ENCODE results near the gene MOCS1.

The MOCS1 gene

DNA sequence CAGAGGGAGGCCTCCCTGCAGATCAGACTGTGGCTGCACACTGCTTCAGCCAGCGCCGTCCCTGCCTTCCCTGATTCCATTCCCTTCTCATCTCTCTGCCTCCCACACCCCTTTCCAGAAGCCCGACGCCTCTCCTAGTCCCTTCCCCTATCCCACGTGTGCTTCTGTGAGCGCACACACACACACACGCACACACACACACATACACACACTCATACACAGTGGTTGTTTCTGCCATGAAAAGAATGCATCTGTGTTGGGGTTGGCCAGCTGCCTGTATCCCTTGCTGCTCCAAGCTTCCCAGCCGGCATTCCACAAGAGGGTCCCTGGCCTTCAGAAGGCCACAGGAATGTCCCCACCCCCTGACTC lies 51.7 kb downstream of the MOCS1 start:
- in situ Hi-C loops (cut with MboI; ENCODE audit: low sequenced_read_pairs): loop anchor here (25.0 kb wide), 1 partner anchor 520 kb away; no protein-coding TSS in a partner anchor

DNA sequence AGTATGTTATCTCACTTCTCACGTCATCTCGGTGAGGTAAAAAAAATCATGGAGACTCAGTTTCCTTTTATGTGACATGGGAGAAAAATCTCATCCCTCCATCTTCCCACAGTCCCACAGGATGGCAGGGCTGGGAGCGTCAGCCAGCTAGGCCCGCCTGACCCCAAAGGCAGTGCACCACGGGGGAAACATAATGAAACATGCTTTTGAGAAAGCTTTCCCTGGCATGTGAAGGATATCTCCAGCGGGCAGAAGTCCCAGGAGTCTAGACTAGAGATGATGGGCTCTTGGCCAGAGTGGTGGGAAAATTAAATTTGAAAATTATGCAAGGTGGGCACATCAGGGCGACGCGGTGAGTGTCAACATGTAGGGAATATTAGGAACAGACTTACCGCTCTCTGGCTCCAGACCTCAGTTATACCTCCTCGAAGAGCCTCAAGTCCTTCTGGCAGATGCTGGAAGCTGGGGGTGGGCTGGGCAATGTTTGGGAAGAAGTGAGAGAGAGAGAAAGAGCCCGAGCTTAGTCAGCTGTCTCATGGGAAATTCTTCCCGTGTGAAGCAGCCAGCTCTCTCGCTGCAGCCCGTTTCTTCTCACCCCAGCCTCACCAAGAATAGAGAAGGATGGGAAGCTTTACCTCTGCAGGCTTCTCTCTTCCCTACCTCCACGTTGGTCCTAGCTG lies 52.3 kb downstream of the MOCS1 start:
- in situ Hi-C loops (cut with MboI; ENCODE audit: low sequenced_read_pairs): loop anchor here (25.0 kb wide), 1 partner anchor 520 kb away; no protein-coding TSS in a partner anchor

DNA sequence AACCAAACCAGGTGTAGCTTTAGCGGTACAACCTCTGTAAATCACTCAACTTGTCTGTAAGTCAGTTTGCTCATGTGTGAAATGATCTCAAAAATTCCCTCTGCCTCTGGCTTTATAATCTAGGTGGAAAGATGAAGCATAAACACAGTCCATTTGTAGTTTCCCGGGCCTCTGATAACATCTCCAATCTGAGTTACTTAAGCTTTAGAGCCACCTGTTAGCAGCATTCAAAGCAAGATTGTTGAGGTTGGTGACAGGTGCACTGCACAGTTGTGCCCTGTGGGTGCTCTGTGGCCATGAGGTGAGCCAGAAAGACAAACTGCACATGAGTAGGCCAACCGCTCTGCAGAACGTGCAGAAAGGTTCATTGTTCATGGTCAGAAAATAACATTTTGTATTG lies 53.7 kb downstream of the MOCS1 start:
- in situ Hi-C loops (cut with MboI; ENCODE audit: low sequenced_read_pairs): loop anchor here (25.0 kb wide), 1 partner anchor 518 kb away; no protein-coding TSS in a partner anchor

DNA sequence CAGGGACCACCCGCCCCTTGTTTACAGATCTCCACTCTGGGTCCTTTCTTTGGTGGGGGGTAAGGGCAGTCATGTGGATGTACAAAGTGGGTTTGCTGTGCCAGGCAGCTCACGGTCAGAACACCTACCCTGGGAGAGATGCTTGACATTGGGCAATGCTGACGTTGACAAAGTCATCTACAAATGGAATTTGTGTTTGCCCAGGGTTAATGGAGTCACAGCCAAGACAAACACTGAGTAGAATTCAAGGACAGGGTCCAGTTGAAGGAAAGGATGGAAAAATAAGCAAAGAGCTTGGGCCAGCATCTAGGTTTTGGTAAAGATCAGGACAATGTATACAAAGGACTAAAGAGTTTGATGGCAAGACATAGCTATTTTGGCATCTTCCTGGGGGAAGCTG lies 54.7 kb downstream of the MOCS1 start:
- in situ Hi-C loops (cut with MboI; ENCODE audit: low sequenced_read_pairs): loop anchor here (25.0 kb wide), 1 partner anchor 517 kb away; no protein-coding TSS in a partner anchor

DNA sequence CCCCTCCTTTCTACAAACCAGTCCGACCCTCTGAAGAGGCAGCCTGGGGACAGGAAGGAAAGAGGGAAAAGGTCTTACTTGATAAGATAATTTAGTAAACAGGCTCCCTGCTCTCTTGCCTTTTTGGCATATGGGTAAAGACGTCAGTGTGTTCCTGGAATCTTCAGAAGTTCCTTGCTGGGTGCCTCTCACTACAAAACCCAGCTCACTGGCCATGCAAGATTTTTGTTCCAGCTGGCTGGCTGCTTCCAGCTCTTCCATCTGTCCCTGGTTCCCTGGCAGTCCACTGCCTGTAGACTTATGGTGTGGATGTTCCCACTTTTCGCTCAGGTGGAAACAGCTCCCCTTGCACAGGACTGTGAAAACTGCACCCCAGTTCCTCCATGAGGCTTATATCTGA lies 57.4 kb downstream of the MOCS1 start:
- in situ Hi-C loops (cut with MboI; ENCODE audit: low sequenced_read_pairs): loop anchor here (25.0 kb wide), 1 partner anchor 515 kb away; no protein-coding TSS in a partner anchor

DNA sequence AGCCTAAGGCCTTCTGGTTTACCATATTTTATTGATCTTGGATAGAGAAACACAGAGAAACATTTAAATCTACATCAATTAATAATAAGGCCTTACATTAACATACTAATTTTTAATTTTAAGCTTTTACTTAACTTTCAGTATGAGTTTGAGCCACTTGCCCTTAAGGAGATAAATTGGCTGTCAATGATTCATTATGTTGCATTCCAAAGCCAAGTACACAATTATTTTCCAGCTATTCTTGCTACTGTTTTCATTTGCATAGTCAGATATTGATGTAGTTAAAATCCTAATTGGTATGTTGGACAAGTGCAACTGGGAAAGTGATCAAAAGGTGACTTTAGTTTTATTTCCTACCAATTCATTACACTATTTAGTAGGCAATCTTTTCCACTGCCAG lies 58.2 kb downstream of the MOCS1 start:
- in situ Hi-C loops (cut with MboI; ENCODE audit: low sequenced_read_pairs): loop anchor here (25.0 kb wide), 1 partner anchor 514 kb away; no protein-coding TSS in a partner anchor

DNA sequence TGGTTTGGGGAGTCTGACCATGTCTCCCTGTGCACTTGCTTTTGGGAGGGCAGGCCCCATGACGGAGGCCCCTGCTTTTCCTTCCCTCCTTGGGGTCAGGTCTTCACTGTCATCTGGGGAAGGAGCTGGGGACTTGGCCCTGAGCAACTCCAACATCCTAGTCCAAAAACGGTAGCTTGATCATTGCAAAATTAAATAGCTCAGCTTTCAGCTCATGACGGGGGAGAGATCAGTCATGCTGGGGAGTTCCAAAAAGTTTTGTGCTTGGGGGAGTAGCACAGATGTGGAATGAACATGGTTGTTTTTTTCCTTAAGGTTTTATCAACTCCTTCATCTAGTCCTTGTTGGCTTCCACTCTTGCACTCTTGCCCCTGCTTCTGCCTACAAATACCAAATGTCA lies 60.8 kb downstream of the MOCS1 start:
- in situ Hi-C loops (cut with MboI; ENCODE audit: low sequenced_read_pairs): no loop called here

DNA sequence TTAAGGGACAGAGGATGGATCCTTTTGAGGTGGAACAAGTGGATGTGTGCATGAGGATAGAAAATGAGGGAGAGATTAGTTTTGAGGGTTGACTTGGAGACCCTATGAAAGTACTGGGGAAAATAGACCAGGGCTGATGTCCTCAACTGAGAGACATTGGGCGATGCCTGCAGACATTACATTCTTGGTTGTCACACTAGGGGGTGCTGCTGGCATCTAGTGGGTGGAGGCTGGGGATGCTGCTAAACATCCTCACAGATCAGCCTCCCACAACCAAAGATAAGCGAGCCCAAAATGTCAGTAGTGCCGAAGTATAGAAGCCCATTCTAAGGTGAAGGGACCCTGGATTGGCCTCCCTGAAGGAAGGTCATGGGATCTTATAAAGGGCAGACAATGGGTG lies 63.3 kb downstream of the MOCS1 start:
- in situ Hi-C loops (cut with MboI; ENCODE audit: low sequenced_read_pairs): no loop called here

DNA sequence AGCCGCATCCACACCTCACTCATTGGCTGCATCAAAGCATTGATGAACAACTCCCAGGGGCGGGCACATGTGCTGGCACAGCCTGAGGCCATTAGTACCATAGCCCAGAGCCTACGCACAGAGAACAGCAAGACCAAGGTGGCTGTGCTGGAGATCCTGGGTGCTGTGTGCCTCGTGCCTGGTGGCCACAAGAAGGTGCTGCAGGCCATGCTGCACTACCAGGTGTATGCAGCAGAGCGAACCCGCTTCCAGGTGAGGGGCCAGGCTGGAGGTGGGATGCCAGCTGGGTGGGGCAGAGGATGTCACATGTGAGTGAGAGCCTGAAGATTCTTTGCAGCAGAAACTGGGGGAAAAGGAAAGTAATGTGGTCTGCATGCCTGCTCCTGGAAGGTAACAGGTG lies 66.7 kb downstream of the MOCS1 start:
- in situ Hi-C loops (cut with MboI; ENCODE audit: low sequenced_read_pairs): no loop called here

DNA sequence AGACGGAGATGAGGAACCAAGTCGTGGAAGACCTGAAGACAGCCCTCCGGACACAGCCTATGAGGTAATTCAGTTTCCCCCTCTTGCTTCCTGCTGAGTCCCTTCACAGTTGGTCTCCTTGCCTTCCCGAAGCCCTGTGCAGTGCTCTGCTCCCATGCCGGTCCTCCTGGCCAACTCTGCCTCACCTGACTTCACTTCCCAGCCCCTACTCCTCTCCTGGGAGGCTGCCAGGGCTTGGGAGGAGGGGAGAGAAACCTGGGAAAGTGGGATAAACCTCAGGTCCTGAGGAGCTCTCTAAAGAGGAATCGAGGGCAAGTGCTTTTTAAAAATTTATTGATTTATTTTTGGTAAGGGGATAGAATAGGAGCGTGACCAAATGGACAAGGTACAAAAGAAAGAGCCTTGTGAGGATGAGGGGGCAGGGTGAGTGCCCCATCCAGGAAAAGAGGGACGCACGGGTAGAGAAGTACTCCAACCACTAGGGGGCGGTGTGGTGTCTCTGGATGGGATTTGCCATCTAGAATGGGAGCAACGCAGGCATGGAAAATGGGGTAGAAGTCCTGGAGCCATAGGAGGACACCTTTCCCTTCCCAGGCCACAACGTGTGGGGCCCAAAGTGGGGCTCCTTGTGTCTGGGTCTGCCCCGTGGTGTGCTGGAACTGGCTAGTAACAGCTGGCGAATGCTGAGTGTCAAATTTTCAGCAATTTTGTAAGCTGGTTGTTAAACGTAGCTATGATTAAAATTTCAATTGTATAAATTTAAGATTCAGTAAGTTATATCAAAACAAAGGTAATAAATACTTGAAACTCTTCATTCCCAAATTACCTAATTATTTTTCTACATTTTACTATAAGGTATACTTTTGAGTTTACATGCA lies 69.0 kb downstream of the MOCS1 start:
- in situ Hi-C loops (cut with MboI; ENCODE audit: low sequenced_read_pairs): no loop called here

DNA sequence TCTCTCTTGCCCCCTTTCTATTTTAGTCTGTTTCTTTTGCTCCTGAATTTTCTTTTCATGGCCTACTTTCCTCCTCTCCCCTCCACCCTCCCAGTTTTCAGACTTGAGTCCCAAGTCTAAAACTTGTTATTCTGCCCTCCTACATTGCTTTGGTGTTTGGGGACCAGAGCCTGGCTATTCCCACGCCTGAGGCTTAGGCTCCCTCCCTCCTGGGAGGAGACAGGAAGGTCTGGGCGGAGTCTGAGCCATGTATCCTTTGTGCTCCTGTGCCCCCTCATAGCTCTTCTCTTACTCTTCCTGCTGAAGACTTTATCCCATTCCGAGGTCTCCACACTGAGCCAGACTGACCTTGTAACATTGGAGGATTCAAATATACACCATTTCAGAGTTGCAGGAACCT lies 72.6 kb downstream of the MOCS1 start:
- in situ Hi-C loops (cut with MboI; ENCODE audit: low sequenced_read_pairs): no loop called here

DNA sequence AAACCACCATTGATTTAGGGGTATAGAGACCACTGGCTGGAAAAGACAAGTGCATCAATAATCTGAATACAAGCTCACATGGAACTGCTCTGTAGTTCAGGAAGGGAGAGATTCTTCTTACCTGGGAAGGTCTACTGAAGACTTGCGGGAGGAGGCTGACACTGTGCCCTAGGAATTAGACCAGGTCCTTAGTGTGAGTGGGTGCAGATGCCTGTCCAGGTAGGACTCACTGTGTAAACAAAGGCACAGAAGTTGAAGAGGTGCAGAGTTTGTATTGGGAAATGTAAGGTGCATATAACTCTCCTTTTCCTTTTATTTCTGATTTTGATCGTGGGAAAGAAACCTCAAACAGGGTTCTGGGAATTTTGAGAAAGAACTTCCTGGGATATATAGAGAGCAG lies 75.2 kb downstream of the MOCS1 start:
- in situ Hi-C loops (cut with MboI; ENCODE audit: low sequenced_read_pairs): no loop called here

DNA sequence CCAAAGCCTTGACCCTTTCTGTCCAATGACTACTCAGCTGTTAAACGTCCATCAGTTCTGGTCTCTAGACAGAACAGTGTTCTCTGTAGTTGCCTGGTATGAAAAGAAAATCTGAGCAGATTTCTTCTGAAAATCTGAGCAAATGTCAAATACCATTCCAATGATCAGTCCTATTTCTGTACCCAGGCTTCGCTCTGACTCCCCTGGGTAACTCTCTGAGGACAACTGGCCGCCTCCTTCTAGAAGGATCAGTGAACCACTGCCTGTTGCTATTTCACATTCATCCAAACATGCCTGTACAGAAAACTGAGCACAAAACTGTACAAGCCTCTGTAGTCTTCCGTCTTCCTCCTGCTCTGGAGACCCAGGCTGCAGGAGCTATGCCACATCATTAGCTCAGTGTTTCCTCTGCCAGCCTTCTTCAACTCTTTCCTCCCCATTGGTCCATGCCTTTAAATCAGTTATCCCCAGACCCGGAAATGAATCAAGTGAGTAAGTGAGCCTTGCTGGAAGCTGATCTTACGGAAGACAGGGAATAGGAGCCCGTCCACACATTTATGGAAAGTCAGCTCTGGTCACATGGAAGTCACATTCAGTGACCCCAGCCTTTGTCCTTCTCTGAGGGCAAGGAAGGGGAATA lies 78.8 kb downstream of the MOCS1 start:
- in situ Hi-C loops (cut with MboI; ENCODE audit: low sequenced_read_pairs): no loop called here

Data from HL-60/S4 treated with retinoic acid at 250 ng/mL for 4 days and 3 days (cell line).